Measurements from ENCODE around the gene ADCY6. TPM values are rescaled to one million over a fixed set of nuclear protein-coding genes. Genes with fewer than 3 reads are reported as not detected.
"Not testable (repeated sequence)": the region's sequence is repeated elsewhere in the genome, so short reads cannot be mapped to it uniquely, and the experiment has no call there.

The ADCY6 gene
- total RNA-seq, 1 donor from 2014 or later: 34.8 TPM

DNA sequence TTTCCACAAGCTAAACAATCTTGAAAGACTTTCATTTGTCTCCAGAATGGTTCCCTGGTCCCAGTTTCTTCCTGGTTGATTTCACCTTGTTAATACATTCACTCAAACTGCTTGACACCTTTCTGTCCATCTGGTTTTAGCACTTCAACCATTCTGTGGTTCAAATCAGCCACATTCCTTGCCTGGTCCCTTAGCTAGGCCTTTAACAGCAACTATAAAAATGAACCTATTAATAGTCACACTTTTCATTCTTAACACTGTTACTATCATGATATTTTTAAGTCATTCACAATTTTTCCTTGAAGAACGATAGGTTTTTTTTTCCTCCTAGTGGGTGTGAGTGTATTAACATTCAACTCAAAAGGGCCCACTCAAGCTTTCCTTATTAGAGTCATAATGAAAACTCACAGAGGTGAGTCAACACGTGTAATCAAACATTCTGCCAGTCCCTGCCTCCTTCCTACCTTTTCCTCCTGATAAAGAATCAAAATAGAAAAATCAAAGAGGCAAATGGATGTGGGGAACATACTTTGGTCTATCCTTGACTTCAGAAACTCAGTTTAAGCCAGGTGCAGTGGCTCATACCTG is 38.0 kb downstream of the ADCY6 start:
- DNase-seq: no peak

DNA sequence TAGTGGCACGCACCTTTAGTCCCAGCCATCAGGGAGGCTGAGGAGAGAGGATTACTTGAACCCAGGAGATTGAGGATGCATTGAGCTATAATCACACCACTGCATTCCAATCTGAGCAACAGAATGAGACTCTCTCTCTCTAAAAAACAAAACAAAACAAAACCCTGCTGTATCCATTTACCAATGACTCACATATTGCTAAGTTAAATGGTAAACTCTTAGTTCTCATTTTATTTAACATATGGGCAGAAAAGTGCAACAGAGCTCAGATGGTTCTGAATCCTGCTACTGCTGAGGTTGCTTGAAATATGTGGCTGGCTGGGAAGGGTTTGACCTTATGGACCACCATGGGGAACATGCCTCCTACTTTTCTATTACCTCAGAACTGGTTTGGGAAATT is 38.7 kb downstream of the ADCY6 start:
- DNase-seq: no peak

- no peak for DNase-seq
Observed at GRCh38 chr12:48744251-48745008, 44.5 kb downstream of the ADCY6 start.

GRCh38 chr12:48739618-48740269 is 49.1 kb downstream of the ADCY6 start:
- DNase-seq: no peak

DNA sequence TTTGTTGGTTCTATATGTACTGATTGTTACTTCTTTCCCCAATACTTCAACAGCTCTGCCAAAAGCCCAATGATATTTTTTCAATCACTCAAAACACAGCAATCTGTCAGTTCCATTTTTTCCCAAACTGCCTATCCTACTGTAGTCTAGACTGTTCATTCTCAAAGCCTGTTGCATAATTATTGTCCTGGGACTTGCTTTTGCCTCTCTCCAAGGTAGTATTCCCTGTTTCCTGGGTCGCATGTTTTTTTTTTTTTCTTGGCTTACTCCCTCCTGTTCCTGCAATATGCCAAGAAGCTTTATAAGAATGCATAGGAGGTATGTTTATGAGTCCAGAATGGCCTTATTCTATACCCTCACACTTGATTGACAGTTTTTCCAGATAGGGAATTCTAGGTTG is 52.4 kb downstream of the ADCY6 start:
- DNase-seq: no peak

DNA sequence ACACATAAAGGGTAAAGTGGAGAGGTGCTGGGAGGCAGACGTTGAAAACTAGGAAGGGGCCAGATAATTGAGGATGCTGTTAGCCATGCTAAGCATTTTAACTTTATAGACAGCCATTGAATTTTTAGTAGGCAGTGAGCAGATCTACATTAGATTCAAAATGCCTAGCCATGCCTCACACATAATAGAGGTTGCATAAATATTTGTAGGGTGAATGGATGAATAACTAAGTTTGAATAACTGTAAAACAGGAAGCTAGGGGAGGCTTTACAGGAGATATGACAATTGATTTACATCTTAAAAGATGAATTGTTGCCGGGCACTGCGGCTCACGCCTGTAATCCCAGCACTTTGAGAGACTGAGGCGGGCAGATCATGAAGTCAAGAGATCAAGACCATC is 60.1 kb downstream of the ADCY6 start:
- no peak for DNase-seq

- not testable (repeated sequence) for DNase-seq
Observed at GRCh38 chr12:48720737-48721136, 68.2 kb downstream of the ADCY6 start.

DNA sequence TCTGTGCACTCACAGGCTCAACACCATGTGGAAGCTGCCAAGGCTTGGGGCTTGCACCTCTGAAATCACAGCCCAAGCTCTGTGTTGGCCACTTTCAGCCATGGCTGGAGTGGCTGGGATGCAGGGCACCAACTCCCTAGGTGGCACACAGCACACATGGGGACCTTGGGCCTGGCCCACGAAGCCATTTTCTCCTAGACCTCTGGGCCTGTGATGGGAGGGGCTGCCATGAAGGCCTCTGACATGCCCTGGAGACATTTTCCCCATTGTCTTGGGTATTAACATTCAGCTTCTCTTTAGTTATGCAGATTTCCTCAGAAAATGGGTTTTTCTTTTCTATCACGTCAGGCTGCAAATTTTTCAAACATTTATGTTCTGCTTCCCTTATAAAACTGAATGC is 68.7 kb downstream of the ADCY6 start:
- DNase-seq: not testable (repeated sequence)

- DNase-seq: not testable (repeated sequence)
Observed at GRCh38 chr12:48719002-48719401, 69.9 kb downstream of the ADCY6 start.

DNA sequence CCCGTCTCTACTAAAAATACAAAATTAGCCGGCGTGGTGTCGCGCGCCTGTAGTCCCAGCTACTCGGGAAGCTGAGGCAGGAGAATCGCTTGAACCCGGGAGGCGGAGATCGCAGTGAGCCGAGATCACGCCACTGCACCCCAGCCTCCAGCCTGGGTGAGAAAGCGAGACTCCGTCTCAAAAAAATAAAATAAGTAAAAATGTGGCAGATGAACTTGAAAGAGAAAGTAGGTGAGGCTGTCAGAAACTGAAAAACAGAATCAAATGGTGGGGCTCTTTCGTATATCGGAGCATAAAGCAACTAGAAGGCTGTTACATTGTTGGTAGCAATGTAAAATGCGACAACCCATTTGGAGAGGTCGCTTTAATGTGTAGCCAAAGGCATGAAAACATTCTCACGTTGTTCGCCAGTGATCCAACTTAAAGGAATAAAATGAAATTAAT is 71.6 kb downstream of the ADCY6 start:
- no peak for DNase-seq

DNA sequence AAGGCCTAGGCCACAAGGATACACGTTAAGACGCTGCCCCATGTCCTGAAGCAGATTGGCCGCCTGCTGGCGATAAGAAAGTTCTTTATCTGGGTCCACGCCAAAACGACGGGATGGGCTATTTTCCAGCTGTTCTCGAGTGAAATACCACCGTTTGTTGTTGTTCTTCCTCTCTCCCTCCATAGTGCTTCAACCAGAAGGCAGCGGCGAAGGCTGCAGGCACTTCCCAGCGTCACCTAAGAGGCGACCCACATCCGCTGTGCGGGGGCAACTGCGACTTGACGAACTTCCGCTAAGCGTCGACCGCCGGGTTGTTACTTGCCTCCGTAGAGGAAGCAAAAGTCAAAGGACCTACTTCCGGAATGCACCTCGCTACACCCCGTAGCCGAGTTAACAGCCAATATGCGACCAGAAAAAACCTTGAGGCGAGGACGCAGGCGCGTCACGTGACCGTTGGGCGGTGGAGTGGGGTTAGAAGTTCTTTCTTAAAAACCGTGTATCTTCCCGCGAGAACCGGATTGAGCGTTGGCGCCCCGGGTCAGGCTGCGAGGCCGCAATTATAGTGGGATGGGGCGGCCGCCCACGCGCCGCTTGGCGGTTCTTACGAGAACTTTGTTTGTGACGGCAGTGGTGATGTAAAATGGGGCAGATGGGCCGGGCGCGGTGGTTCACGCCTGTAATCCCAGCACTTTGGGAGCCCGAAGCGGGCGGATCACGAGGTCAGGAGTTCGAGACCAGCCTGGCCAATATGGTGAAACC is 72.2 kb downstream of the ADCY6 start, which contains the start of gene CCNT1:
Gene CCNT1, minus strand, starts transcription at position 215 of the 759 bp plus-strand sequence. Its CDS starts 32 bp downstream, at position 183.
- peak; percentile 100 for DNase-seq

Small RNA genes lying within 50 kb of the gene (small RNA-seq; reads per million reads assigned to genes)
- gene MIR4701 (ENCODE audit: low replicate concordance): not detected
- gene RF00019 (ENCODE audit: low replicate concordance): not detected

Other genes with a start within 250 kb of the ADCY6 start
- not detected for gene LALBA, start 219.0 kb downstream of the ADCY6 start, total RNA-seq
- gene KANSL2, start 106.9 kb downstream of the ADCY6 start, total RNA-seq: 43.3 TPM
- 29.4 TPM for gene CCNT1, start 72.4 kb downstream of the ADCY6 start, total RNA-seq
- 10.8 TPM for gene CACNB3, start 29.4 kb upstream of the ADCY6 start, total RNA-seq
- gene DDX23, start 63.1 kb upstream of the ADCY6 start, total RNA-seq: 43.3 TPM
- 1.1 TPM for gene RND1, start 76.8 kb upstream of the ADCY6 start, total RNA-seq
- 16.4 TPM for gene FKBP11, start 136.4 kb upstream of the ADCY6 start, total RNA-seq
- gene ARF3, start 168.4 kb upstream of the ADCY6 start, total RNA-seq: 24.6 TPM
- gene WNT10B, start 182.6 kb upstream of the ADCY6 start, total RNA-seq: 3.8 TPM
- not detected for gene WNT1, start 189.2 kb upstream of the ADCY6 start, total RNA-seq
- 0.69 TPM for gene DDN, start 210.3 kb upstream of the ADCY6 start, total RNA-seq
- 33.2 TPM for gene PRKAG1, start 229.7 kb upstream of the ADCY6 start, total RNA-seq

Data from skin of body (tissue), 3 donors.